GM12878 (cell line): ENCODE measurements around the gene PPP1R12B. TPM values are rescaled to one million over a fixed set of nuclear protein-coding genes. Genes with fewer than 3 reads are reported as not detected.

Experiments
- ATAC-seq: fragments of 200-7000 bp; cut with Tn5 transposase; 3 replicates; pipeline ENCODE4 v1.9.1; 2020; ENCODE audit warnings: mild to moderate bottlenecking, moderate library complexity
- BruUV-seq: library from RNA; stranded (reverse); fragments of 400-500 nt; replicated peaks from 2 replicates; lab custom pipeline; 2021; lab: Mats Ljungman, UMichigan
- CTCF ChIA-PET: fragments of 300-600 bp; sonication (Branson Sonifier 250); formaldehyde crosslinking; extraction: SDS; loops from one replicate; lab custom pipeline; 2021; ENCODE audit warnings: inconsistent platforms; lab: Yijun Ruan, JAX
- POLR2A ChIA-PET: fragments of 350-600 bp; formaldehyde crosslinking; extraction: SDS; loops from one replicate; lab custom pipeline; 2021; ENCODE audit warnings: inconsistent platforms; lab: Charles Lee
- RAD21 ChIA-PET: fragments of 300-600 bp; sonication (Branson Sonifier 250); formaldehyde crosslinking; loops from one replicate; lab custom pipeline; 2023; ENCODE audit warnings: antibody characterized with exemption; ENCODE audit not compliant: unreplicated experiment; lab: Charles Lee
- SMC1A ChIA-PET: fragments of 300-600 bp; sonication (Branson Sonifier 250); formaldehyde crosslinking; loops from one replicate; lab custom pipeline; 2023; ENCODE audit not compliant: unreplicated experiment, uncharacterized antibody; lab: Charles Lee
- DNase-seq: peaks from one replicate; pipeline ENCODE4 v3.0.0-alpha.2; 2011; ENCODE audit warnings: low read depth, low spot score
- FAIRE-seq: peaks from 3 replicates; lab custom pipeline; 2011; peaks lifted over from hg19 to GRCh38; lab: Jason Lieb, UNC
- H2AFZ ChIP-seq: 2 replicates; pipeline ENCODE4 v1.6.0; 2011; ENCODE audit warnings: low read depth, low read length, control low read depth; ENCODE audit not compliant: control insufficient read depth
- H3K27ac ChIP-seq: 2 replicates; pipeline ENCODE4 v1.5.1; 2011; ENCODE audit warnings: control low read depth; ENCODE audit not compliant: control insufficient read depth, insufficient read depth
- H3K27me3 ChIP-seq, 2 experiments: replicated peaks in 1 of 2; 2 replicates each; pipeline versions ENCODE4 v1.6.0 to v1.6.1; 2011; ENCODE audit warnings: low read length in 1 of 2; ENCODE audit not compliant: control insufficient read depth in 2 of 2, insufficient read depth in 2 of 2
- H3K36me3 ChIP-seq, 2 experiments: 2 replicates each; pipeline ENCODE4 v1.5.1; 2011; ENCODE audit warnings: low read length in 1 of 2; ENCODE audit not compliant: control insufficient read depth in 2 of 2, insufficient read depth in 2 of 2
- H3K4me1 ChIP-seq: 2 replicates; pipeline ENCODE4 v1.6.1; 2011; ENCODE audit warnings: mild to moderate bottlenecking, low read length, moderate library complexity, mixed read lengths; ENCODE audit not compliant: control insufficient read depth, insufficient read depth
- H3K4me2 ChIP-seq: 2 replicates; pipeline ENCODE4 v1.6.0; 2011; ENCODE audit warnings: control low read depth; ENCODE audit not compliant: control insufficient read depth, insufficient read depth
- H3K4me3 ChIP-seq: fragments of 200-600 bp; sonication (generic); 2 replicates; pipeline ENCODE4 v1.5.1; 2016
- H3K79me2 ChIP-seq: 2 replicates; pipeline ENCODE4 v1.6.0; 2011; ENCODE audit warnings: low read length; ENCODE audit not compliant: control insufficient read depth, insufficient read depth
- H3K9ac ChIP-seq: 2 replicates; pipeline ENCODE4 v1.8.0; 2011; ENCODE audit warnings: low read length, control low read depth, mixed read lengths; ENCODE audit not compliant: control insufficient read depth, insufficient read depth
- H3K9me3 ChIP-seq: replicated peaks from 3 replicates; pipeline ENCODE4 v1.5.1; 2011; ENCODE audit warnings: mild to moderate bottlenecking, low read length; ENCODE audit not compliant: control insufficient read depth, insufficient read depth
- H4K20me1 ChIP-seq: 2 replicates; pipeline ENCODE4 v1.6.0; 2011; ENCODE audit not compliant: control insufficient read depth, insufficient read depth
- CTCF ChIP-seq, 3 experiments: IDR thresholded peaks in 2 of 3; conservative IDR thresholded peaks in 1 of 3; 2 replicates each; pipeline ENCODE4 v1.5.1; 2011; ENCODE audit warnings: low read depth in 3 of 3, low read length in 3 of 3, mild to moderate bottlenecking in 3 of 3, control low read depth in 2 of 3, moderate library complexity in 2 of 3, inconsistent platforms in 1 of 3, mixed read lengths in 1 of 3; ENCODE audit not compliant: control insufficient read depth in 2 of 3, insufficient read depth in 1 of 3; ENCODE audit errors: extremely low read depth in 1 of 3
- E2F4 ChIP-seq: IDR thresholded peaks from 2 replicates; pipeline ENCODE4 v1.6.1; 2012; ENCODE audit warnings: low read depth, low read length, improper control_type of control experiment
- IKZF1 ChIP-seq: fragments of 450-650 bp; conservative IDR thresholded peaks from 2 replicates; pipeline ENCODE4 v1.6.1; 2017; ENCODE audit warnings: antibody characterized with exemption, mild to moderate bottlenecking
- IKZF2 ChIP-seq, 2 experiments: fragments of 450-650 bp; IDR thresholded peaks; 2 replicates each; pipeline ENCODE4 v1.6.1; 2017; ENCODE audit warnings: mild to moderate bottlenecking in 2 of 2, moderate library complexity in 2 of 2
- ZBTB40 ChIP-seq: fragments of 450-650 bp; IDR thresholded peaks from 2 replicates; pipeline ENCODE4 v1.6.1; 2016; ENCODE audit warnings: mild to moderate bottlenecking, moderate library complexity, borderline replicate concordance
- WGBS: methylation state at CpG from one replicate; pipeline ENCODE4 v1.1.6; 2016; ENCODE audit warnings: low lambda C conversion rate; ENCODE audit not compliant: insufficient replicate concordance, insufficient coverage; ENCODE audit errors: missing lambda C conversion rate; 5-methylcytosine and 5-hydroxymethylcytosine counted together
- in situ Hi-C: fragments of 300-500 bp; cut with MboI; formaldehyde crosslinking; loops from 9 replicates; pipeline ENCODE4 v1.14.3; 2018; ENCODE audit warnings: mixed read lengths
- intact Hi-C: fragments of 100-400 bp; cut with micrococcal nuclease; formaldehyde crosslinking; loops from one replicate; pipeline ENCODE4 v1.14.2; 2022; ENCODE audit not compliant: unreplicated experiment
- polyA plus RNA-seq, 11 experiments: library from polyadenylated mRNA; depleted of rRNA in 4 of 11; unstranded in 6 of 11; stranded (reverse) in 5 of 11; fragments of >200 nt; fragmentation: Nextera tagmentation in 4 of 11; fragmentation: Illumina TruSeq in 1 of 11; extraction: Ambion mirVana in 4 of 11; extraction: Trizol in 1 of 11; gene quantifications; 1 replicate in 1 of 11; 2 replicates in 10 of 11; pipeline versions ENCODE4 v1.2.1 to v1.2.3, GENCODE V29; 2011 to 2016; ENCODE audit warnings: inconsistent platforms in 2 of 11, missing spikeins in 2 of 11, low read depth in 1 of 11
- total RNA-seq, 4 experiments: library from RNA; depleted of rRNA in 3 of 4; stranded (reverse); fragments of >200 nt in 3 of 4; fragmentation: Illumina TruSeq in 1 of 4; extraction: Trizol in 1 of 4; gene quantifications; 2 replicates each; pipeline versions ENCODE4 v1.2.1 to v1.2.3, GENCODE V29; 2013 to 2021

PPP1R12B gene
- total and polyA plus RNA-seq, 10 of the 15 experiments (the other 5 are each of a cell fraction or from before 2014, with no cell fraction given): 0.29 to 9.4 (median 4.7) TPM

GRCh38 chr1:202561726-202562443, 213.4 kb downstream of the PPP1R12B start:
- Histone ChIP-seq H4K20me1 (no peaks in the 10 kb centered on the region), H3K4me1 (peaks cover 27% of the 10 kb centered on the region), H3K27me3 (no peaks in the 10 kb centered on the region), H3K4me2 (no peak overlapping the region), H3K79me2 (no peaks in the 10 kb centered on the region), H3K27ac (no peak overlapping the region), H3K9ac (no peak overlapping the region), H3K9me3 (no peaks in the 10 kb centered on the region), H2AFZ (no peak overlapping the region), H3K36me3 (no peaks in the 10 kb centered on the region; a peak in 1 of 4 replicates), H3K4me3 (no peak overlapping the region)
- in situ Hi-C loops: no loop called here
- WGBS: 98% methylated on average over 2 of the region's 2 CpGs
- ATAC-seq (peak; percentile 38), FAIRE-seq (no peak), DNase-seq (no peak)
- TF ChIP-seq IKZF2 (IDR thresholded peaks at IDR 0.05) (peak in 1 of 2 experiments; percentile 24; a peak in 1 of 4 replicates), E2F4 (no peak), IKZF1 (0 out of 2 replicates have a peak, but pooled peaks have one; percentile 22), CTCF (IDR thresholded peaks at IDR 0.05 in 2 of 3, conservative IDR thresholded peaks at IDR 0.05 in 1 of 3; ENCODE audit: control insufficient read depth in 2 of 3, extremely low read depth in 1 of 3, insufficient read depth in 1 of 3, low read depth in 3 of 3, low read length in 3 of 3) (0 out of 6 replicates have a peak, but pooled peaks of 2 of the 3 experiments have one; percentile 5 to 16), ZBTB40 (no peak)
- CTCF ChIA-PET: interaction anchor here (0.6 to 2.7 kb wide), 13 partner anchors 9 to 102 kb away, joined by 3 to 11 read pairs (median 5); no protein-coding TSS in a partner anchor
- RAD21 ChIA-PET: interaction anchor here (0.9 to 2.2 kb wide), 6 partner anchors 10 to 98 kb away, joined by 3 to 8 read pairs (median 4); no protein-coding TSS in a partner anchor
- no TSS peak for BruUV-seq
- intact Hi-C loops: no loop called here
- SMC1A ChIA-PET: interaction anchor here (0.6 to 5.0 kb wide), 20 partner anchors 9 to 1945 kb away, joined by 3 to 38 read pairs (median 3); no protein-coding TSS in a partner anchor
- POLR2A ChIA-PET: interaction anchor here (0.6 to 1.8 kb wide), 5 partner anchors 8 to 1809 kb away, joined by 3 to 8 read pairs (median 5); no protein-coding TSS in a partner anchor
